T-cell (primary cell): Measurements from ENCODE around the gene EVA1B. TPM values are rescaled to one million over a fixed set of nuclear protein-coding genes. Genes with fewer than 3 reads are reported as not detected.

ENCODE experiments used
- ATAC-seq, 4 experiments: fragments of 200-7000 bp in 3 of 4; fragments of 150-1000 bp in 1 of 4; cut with Tn5 transposase; replicated peaks in 1 of 4; 1 replicate in 3 of 4; 2 replicates in 1 of 4; pipeline ENCODE4 v1.10.0; 2021; ENCODE audit warnings: moderate library complexity in 3 of 4, mild to moderate bottlenecking in 2 of 4, moderate number of reproducible peaks in 1 of 4
- CTCF ChIA-PET, 2 donors: fragments of 300-600 bp; sonication (Branson Sonifier 250); formaldehyde crosslinking; loops; one replicate each; lab custom pipeline; 2022; ENCODE audit warnings: antibody characterized with exemption in 2 of 2; lab: Charles Lee
- POLR2A ChIA-PET, 2 donors: fragments of 300-600 bp; sonication (Branson Sonifier 250); formaldehyde crosslinking; loops; one replicate each; lab custom pipeline; 2022; ENCODE audit warnings: antibody characterized with exemption in 2 of 2; lab: Charles Lee
- DNase-seq, 35 experiments: peaks; one replicate each; pipeline versions ENCODE4 v3.0.0 to v3.0.0-alpha.2; 2013 to 2023
- H3K27ac ChIP-seq: one replicate; pipeline ENCODE4 v1.5.1; 2013; ENCODE audit warnings: low read length
- H3K27me3 ChIP-seq, 2 experiments: replicated peaks in 1 of 2; 1 replicate in 1 of 2; 2 replicates in 1 of 2; pipeline versions ENCODE4 v1.6.1 to v1.7.0; 2013; ENCODE audit warnings: low read length in 1 of 2, mixed read lengths in 1 of 2; ENCODE audit not compliant: control insufficient read depth in 2 of 2, insufficient read depth in 2 of 2; ENCODE audit errors: extremely low read depth in 1 of 2
- H3K36me3 ChIP-seq, 2 donors: 1 replicate in 1 of 2; 2 replicates in 1 of 2; pipeline versions ENCODE4 v1.6.1 to v1.7.0; 2013; ENCODE audit warnings: low read length in 1 of 2; ENCODE audit not compliant: control insufficient read depth in 2 of 2, insufficient read depth in 1 of 2; ENCODE audit errors: extremely low read depth in 1 of 2
- H3K4me1 ChIP-seq, 2 experiments: 1 replicate in 1 of 2; 2 replicates in 1 of 2; pipeline versions ENCODE4 v1.6.1 to v1.7.0; 2013; ENCODE audit warnings: low read length in 2 of 2, mixed read lengths in 1 of 2; ENCODE audit not compliant: insufficient read depth in 2 of 2, control insufficient read depth in 1 of 2; ENCODE audit errors: extremely low read depth in 1 of 2
- H3K4me3 ChIP-seq, 2 donors: 1 replicate in 1 of 2; 2 replicates in 1 of 2; pipeline versions ENCODE4 v1.5.1 to v1.7.0; 2013; ENCODE audit warnings: mild to moderate bottlenecking in 2 of 2, low read length in 1 of 2, moderate library complexity in 1 of 2; ENCODE audit not compliant: control insufficient read depth in 1 of 2; ENCODE audit errors: extremely low read depth in 1 of 2
- H3K9me3 ChIP-seq: 2 replicates; pipeline ENCODE4 v1.7.0; 2013
- H3K27ac Mint-ChIP-seq, 2 donors: one replicate each; pipeline ENCODE4 v1.8.0; 2020 to 2021; ENCODE audit warnings: mild to moderate bottlenecking in 2 of 2, mixed read lengths in 2 of 2
- H3K27me3 Mint-ChIP-seq, 2 donors: one replicate each; pipeline ENCODE4 v1.8.0; 2021 to 2022; ENCODE audit warnings: mixed read lengths in 2 of 2
- H3K36me3 Mint-ChIP-seq: one replicate; pipeline ENCODE4 v1.8.0; 2021; ENCODE audit warnings: mixed read lengths
- H3K4me1 Mint-ChIP-seq, 3 donors: one replicate each; pipeline ENCODE4 v1.8.0; 2020 to 2022; ENCODE audit warnings: mixed read lengths in 3 of 3, mild to moderate bottlenecking in 1 of 3
- H3K4me3 Mint-ChIP-seq, 3 donors: one replicate each; pipeline ENCODE4 v1.8.0; 2020 to 2022; ENCODE audit warnings: mild to moderate bottlenecking in 3 of 3, mixed read lengths in 3 of 3, moderate library complexity in 3 of 3
- H3K9me3 Mint-ChIP-seq, 3 donors: one replicate each; pipeline ENCODE4 v1.8.0; 2020 to 2022; ENCODE audit warnings: mixed read lengths in 3 of 3
- WGBS: methylation state at CpG from one replicate; pipeline ENCODE4 v1.1.5; 2013; ENCODE audit warnings: missing lambda C conversion rate; ENCODE audit not compliant: insufficient coverage; 5-methylcytosine and 5-hydroxymethylcytosine counted together
- total RNA-seq, 35 experiments: library from RNA in 6 of 35; stranded (reverse) in 6 of 35; fragments of 120-200 nt in 1 of 35; gene quantifications; one replicate each; pipeline versions ENCODE4 v1.2.1 to v1.2.4 and lab custom pipeline; 2013 to 2026

EVA1B gene
- total RNA-seq, 5 donors from 2014 or later (not counting 1 experiment from before 2014, with no cell fraction given): 2.0 to 8.1 (median 5.6) TPM

DNA sequence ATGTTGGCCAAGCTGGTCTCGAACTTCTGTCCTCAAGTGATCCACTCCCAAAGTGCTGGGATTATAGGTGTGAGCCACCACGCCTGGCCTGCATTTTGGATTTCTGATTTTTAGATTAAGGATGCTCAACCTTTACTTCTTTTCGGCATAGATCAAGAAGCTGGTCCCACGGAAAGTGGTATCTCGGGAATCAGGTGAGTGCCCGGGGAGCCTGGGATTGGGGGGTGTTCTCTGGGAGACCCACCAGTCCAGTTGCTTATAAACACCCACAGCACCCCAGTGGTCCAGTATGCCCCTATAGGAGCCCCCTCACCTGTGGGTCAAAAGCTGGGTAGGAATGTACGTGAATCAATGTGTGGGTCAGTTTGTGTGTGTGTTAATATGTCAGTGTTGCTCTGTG is 14.0 kb downstream of the EVA1B start:
- H3K27ac Mint-ChIP-seq: no peak overlapping the region
- Histone ChIP-seq H3K27ac (no peak overlapping the region), H3K4me3 (no peak overlapping the region), H3K27me3 (peaks cover 0 to 7% of the 10 kb centered on the region in 2 experiments), H3K36me3 (no peaks in the 10 kb centered on the region), H3K9me3 (no peaks in the 10 kb centered on the region), H3K4me1 (peaks cover 7 to 20% of the 10 kb centered on the region in 2 experiments)
- no peak overlapping the region for H3K4me3 Mint-ChIP-seq
- POLR2A ChIA-PET: interaction anchor here (0.6 kb wide), 2 partner anchors 14 to 15 kb away, joined by 3 read pairs; partner anchors contain the start of gene EVA1B (in 1 of the 2)
- DNase-seq: no peak
- CTCF ChIA-PET: interaction anchor here in 1 of 2 donors (0.6 kb wide), 2 partner anchors 44 to 116 kb away, joined by 3 read pairs; no protein-coding TSS in a partner anchor
- no peaks in the 10 kb centered on the region for H3K27me3 Mint-ChIP-seq
- H3K36me3 Mint-ChIP-seq: no peaks in the 10 kb centered on the region
- no peaks in the 10 kb centered on the region for H3K9me3 Mint-ChIP-seq
- 98% methylated on average over 4 of the region's 7 CpGs for WGBS
- peaks cover 7 to 18% (median 8%) of the 10 kb centered on the region in 3 donors for H3K4me1 Mint-ChIP-seq
- no peak for ATAC-seq

DNA sequence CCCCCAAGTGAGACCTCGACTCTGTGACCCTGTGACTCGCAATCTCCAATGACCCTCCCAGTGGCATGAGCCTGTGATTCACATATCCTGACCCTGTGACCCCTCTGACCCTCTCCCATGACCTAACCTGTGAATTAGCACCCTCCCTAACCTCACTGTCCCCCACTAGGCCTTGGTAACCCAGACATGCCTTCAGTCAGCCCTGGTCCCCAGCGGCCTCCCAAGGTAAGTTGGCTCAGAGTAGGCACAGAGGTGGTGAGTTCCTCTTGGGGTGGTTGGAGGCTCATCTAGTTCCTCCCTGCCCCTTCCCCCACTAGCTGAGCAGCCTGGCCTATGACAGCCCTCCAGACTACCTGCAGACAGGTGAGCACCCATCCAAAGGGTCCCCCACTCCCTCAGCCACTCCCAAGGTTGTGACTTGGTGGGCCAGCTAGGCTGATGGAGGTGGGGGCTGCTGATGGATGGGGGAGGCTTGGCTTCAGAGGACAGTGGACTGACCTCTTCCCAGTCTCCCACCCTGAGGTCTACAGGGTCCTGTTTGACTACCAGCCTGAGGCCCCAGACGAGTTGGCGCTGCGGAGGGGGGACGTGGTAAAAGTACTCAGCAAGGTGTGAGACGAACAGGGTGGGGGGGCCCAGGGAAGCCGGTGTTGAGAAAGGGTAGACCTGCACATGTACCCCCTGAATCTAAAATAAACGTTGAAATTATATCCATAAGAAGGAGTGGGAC is 15.7 kb downstream of the EVA1B start:
- POLR2A ChIA-PET: interaction anchor here in 1 of 2 donors (0.5 to 1.0 kb wide), 2 partner anchors 217 to 1115 kb away, joined by 3 to 4 read pairs; partner anchors contain the start of gene SFPQ

DNA sequence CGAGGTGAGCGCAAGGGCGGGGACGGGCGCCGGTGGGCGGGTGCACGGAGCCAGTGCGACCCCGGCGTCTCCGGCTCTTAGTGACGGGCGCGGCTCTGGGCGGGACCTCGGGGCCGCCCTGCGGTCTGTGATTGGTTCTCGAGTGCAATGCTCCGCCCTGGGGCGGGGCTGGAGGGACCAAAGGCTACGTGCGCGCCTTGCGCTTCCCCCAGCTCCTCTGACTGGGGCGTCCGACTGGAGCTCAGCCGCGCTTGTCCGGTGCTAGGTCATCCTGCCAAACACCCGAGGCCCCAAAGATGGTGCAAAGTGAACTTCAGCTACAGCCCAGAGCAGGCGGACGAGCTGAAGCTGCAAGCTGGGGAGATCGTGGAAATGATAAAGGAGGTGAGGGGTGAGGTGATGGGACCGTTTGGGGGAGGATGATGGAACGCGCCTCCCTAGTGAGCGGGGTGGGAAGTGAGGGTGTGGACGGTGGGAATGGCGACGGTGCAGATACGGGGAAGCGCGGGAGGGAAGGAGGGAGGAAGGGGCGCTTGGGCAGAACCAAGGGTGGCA is 16.5 kb downstream of the EVA1B start:
- peaks cover 16% of the 10 kb centered on the region for H3K36me3 Mint-ChIP-seq
- Histone ChIP-seq H3K36me3 (peaks cover 5 to 20% of the 10 kb centered on the region in 2 donors), H3K4me1 (peaks cover 7 to 20% of the 10 kb centered on the region in 2 experiments), H3K4me3 (peak overlapping the region; percentile 61 to 67), H3K27ac (peak overlapping the region; percentile 24), H3K27me3 (peaks cover 0 to 7% of the 10 kb centered on the region in 2 experiments), H3K9me3 (no peaks in the 10 kb centered on the region)
- no peaks in the 10 kb centered on the region for H3K9me3 Mint-ChIP-seq
- peak; percentile 98 to 99 (median 98) for ATAC-seq
- H3K4me1 Mint-ChIP-seq: peaks cover 7 to 18% (median 8%) of the 10 kb centered on the region in 3 donors
- H3K4me3 Mint-ChIP-seq: peak overlapping the region; percentile 91 to 95 (median 92)
- peak overlapping the region; percentile 83 to 84 for H3K27ac Mint-ChIP-seq
- CTCF ChIA-PET: interaction anchor here (0.6 to 1.2 kb wide), 4 partner anchors 17 to 82 kb away, joined by 3 to 5 read pairs (median 3); no protein-coding TSS in a partner anchor
- POLR2A ChIA-PET: interaction anchor here in 1 of 2 donors (0.5 to 1.0 kb wide), 3 partner anchors 16 to 1114 kb away, joined by 3 to 4 read pairs (median 4); partner anchors contain the start of genes EVA1B and SFPQ
- under 1% methylated on average over 43 of the region's 46 CpGs for WGBS
- peak; percentile 83 to 96 (median 90) for DNase-seq
- no peaks in the 10 kb centered on the region for H3K27me3 Mint-ChIP-seq

More for the DNA sequence above, 15.7 kb downstream of the EVA1B start:
- peak overlapping the region; percentile 91 to 95 (median 92) for H3K4me3 Mint-ChIP-seq
- H3K36me3 Mint-ChIP-seq: peaks cover 9% of the 10 kb centered on the region
- peaks cover 7 to 20% of the 10 kb centered on the region in 2 experiments for H3K4me1 ChIP-seq
- H3K36me3 ChIP-seq: peaks cover 5 to 12% of the 10 kb centered on the region in 2 donors
- no peaks in the 10 kb centered on the region for H3K9me3 ChIP-seq
- CTCF ChIA-PET: no interaction called here
- ATAC-seq (no peak), DNase-seq (no peak)
- H3K27ac ChIP-seq: no peak overlapping the region
- H3K4me3 ChIP-seq: peak overlapping the region; percentile 61 to 67
- 89% methylated on average over 2 of the region's 10 CpGs for WGBS
- no peaks in the 10 kb centered on the region for H3K27me3 Mint-ChIP-seq
- no peak overlapping the region for H3K27ac Mint-ChIP-seq
- H3K4me1 Mint-ChIP-seq: peaks cover 7 to 18% (median 8%) of the 10 kb centered on the region in 3 donors
- H3K9me3 Mint-ChIP-seq: no peaks in the 10 kb centered on the region
- H3K27me3 ChIP-seq: peaks cover 0 to 7% of the 10 kb centered on the region in 2 experiments

DNA sequence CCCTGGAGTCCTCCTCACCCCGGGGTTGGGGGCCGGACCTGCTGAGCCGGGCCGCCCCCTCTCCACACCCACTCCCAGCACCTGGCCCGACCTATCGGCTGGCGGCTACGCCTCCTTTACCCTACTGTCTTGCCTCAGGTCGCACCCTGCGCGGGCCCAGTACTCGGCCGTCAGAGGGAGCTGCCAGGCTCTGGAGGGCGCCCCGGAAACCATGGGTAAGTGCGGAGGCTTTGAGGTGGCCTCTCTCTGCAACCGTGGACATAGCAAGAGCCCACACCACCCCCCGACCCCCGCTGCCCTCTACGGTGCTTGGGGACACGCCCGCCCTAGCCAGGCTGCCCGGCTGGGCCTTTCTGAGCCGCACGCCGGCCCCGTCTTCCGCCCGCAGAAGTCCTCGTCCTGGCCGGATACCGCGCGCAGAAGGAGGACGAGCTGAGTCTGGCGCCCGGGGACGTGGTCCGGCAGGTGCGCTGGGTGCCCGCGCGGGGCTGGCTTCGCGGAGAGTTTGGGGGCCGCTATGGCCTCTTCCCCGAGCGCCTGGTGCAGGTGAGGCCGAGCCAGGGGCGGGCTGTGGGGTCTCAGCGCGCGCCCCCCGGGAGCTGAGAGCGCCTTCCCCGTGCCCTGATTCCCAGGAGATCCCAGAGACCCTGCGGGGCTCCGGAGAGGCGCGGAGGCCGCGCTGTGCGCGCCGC is 17.1 kb downstream of the EVA1B start, which contains the start of gene SH3D21:
TSS of gene SH3D21 (plus strand) at position 159 of the 692 bp plus-strand sequence. CDS start at position 212, 53 bp downstream.
- H3K36me3 ChIP-seq: peaks cover 5 to 26% of the 10 kb centered on the region in 2 donors
- peaks cover 7 to 20% of the 10 kb centered on the region in 2 experiments for H3K4me1 ChIP-seq
- H3K27ac ChIP-seq: peak within 1 kb of the TSS; percentile 47
- CTCF ChIA-PET: interaction anchor here (0.6 to 1.3 kb wide), 6 partner anchors 16 to 81 kb away, joined by 3 to 5 read pairs (median 3); no protein-coding TSS in a partner anchor
- ATAC-seq (peak; percentile 47 to 55 (median 50)), DNase-seq (peak in 25 of 35 experiments; percentile 27 to 63 (median 41))
- H3K4me3 ChIP-seq: peak within 1 kb of the TSS; percentile 61 to 67
- Mint-ChIP-seq H3K4me1 (peaks cover 7 to 18% (median 8%) of the 10 kb centered on the region in 3 donors), H3K4me3 (peak within 1 kb of the TSS; percentile 91 to 95 (median 92)), H3K36me3 (peaks cover 17% of the 10 kb centered on the region), H3K27me3 (no peaks in the 10 kb centered on the region), H3K27ac (peak within 1 kb of the TSS; percentile 83 to 84), H3K9me3 (no peaks in the 10 kb centered on the region)
- POLR2A ChIA-PET: interaction anchor here (0.5 to 0.6 kb wide), 2 partner anchors 17 to 78 kb away, joined by 4 read pairs; partner anchors contain the start of gene EVA1B (in 1 of the 2)
- no peaks in the 10 kb centered on the region for H3K9me3 ChIP-seq
- H3K27me3 ChIP-seq: peaks cover 0 to 7% of the 10 kb centered on the region in 2 experiments
- 4% methylated on average over 61 of the region's 65 CpGs for WGBS

DNA sequence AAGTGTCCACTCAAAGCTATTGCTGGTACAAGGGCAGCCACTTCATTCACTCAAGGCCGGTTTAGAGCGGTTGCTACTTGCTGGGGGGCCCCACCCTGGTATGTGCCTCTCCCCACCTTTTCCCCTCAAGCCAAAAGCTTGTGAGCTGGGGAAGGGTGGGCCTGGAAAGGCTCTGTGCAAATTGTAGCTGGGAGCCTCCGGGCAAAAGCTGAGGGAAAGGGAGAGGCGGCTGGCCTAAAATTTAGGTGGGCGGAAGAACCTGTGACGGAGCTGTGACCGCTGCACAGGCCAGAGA is 17.6 kb downstream of the EVA1B start:
- Histone ChIP-seq H3K4me1 (peaks cover 7 to 20% of the 10 kb centered on the region in 2 experiments), H3K27ac (peak overlapping the region; percentile 47), H3K4me3 (peak overlapping the region in 1 of 2 donors; percentile 61), H3K27me3 (peaks cover 0 to 7% of the 10 kb centered on the region in 2 experiments), H3K9me3 (no peaks in the 10 kb centered on the region), H3K36me3 (peaks cover 5 to 31% of the 10 kb centered on the region in 2 donors)
- Mint-ChIP-seq H3K9me3 (no peaks in the 10 kb centered on the region), H3K36me3 (peaks cover 21% of the 10 kb centered on the region), H3K27me3 (no peaks in the 10 kb centered on the region), H3K27ac (peak overlapping the region; percentile 66 to 73), H3K4me3 (peak overlapping the region; percentile 73 to 92 (median 91)), H3K4me1 (peaks cover 7 to 21% (median 8%) of the 10 kb centered on the region in 3 donors)
- ChIA-PET POLR2A (interaction anchor here in 1 of 2 donors (0.5 kb wide), 1 partner anchor 78 kb away, joined by 4 read pairs; no protein-coding TSS in a partner anchor), CTCF (interaction anchor here in 1 of 2 donors (0.9 to 1.3 kb wide), 4 partner anchors 20 to 81 kb away, joined by 3 read pairs; no protein-coding TSS in a partner anchor)
- no peak for ATAC-seq
- WGBS: no CpG with 5 or more reads among the region's 7 CpGs
- no peak for DNase-seq
